Trophoblast cell (in vitro differentiated cells and primary cell): ENCODE measurements around the gene HECW1.

Experiments
- DNase-seq, 2 donors: peaks; one replicate each; pipeline ENCODE4 v3.0.0-alpha.2; 2016
- H2AFZ ChIP-seq: 2 replicates; pipeline ENCODE4 v1.6.1; 2013; ENCODE audit warnings: low read length, moderate library complexity, mild to moderate bottlenecking; ENCODE audit not compliant: insufficient read depth, poor library complexity
- H2AK5ac ChIP-seq: 2 replicates; pipeline ENCODE4 v1.6.1; 2013; ENCODE audit warnings: mild to moderate bottlenecking, low read length
- H2BK120ac ChIP-seq: 2 replicates; pipeline ENCODE4 v1.6.1; 2013; ENCODE audit warnings: low read length, mild to moderate bottlenecking, moderate library complexity; ENCODE audit not compliant: insufficient read depth, poor library complexity
- H2BK12ac ChIP-seq: 2 replicates; pipeline ENCODE4 v1.6.1; 2013; ENCODE audit warnings: mild to moderate bottlenecking, low read length, moderate library complexity
- H2BK5ac ChIP-seq: 2 replicates; pipeline ENCODE4 v1.6.1; 2013; ENCODE audit warnings: low read length, low read depth, moderate library complexity, mild to moderate bottlenecking; ENCODE audit not compliant: poor library complexity
- H3K14ac ChIP-seq: 2 replicates; pipeline ENCODE4 v1.6.1; 2013; ENCODE audit warnings: mild to moderate bottlenecking, low read length
- H3K18ac ChIP-seq: 2 replicates; pipeline ENCODE4 v1.6.1; 2013; ENCODE audit warnings: mild to moderate bottlenecking, low read length
- H3K23ac ChIP-seq: 2 replicates; pipeline ENCODE4 v1.6.1; 2013; ENCODE audit warnings: low read length
- H3K27ac ChIP-seq: 2 replicates; pipeline ENCODE4 v1.5.1; 2013; ENCODE audit warnings: low read depth, mild to moderate bottlenecking, inconsistent platforms, low read length, moderate library complexity
- H3K27me3 ChIP-seq: 2 replicates; pipeline ENCODE4 v1.6.1; 2013; ENCODE audit warnings: inconsistent platforms, mild to moderate bottlenecking, low read length, moderate library complexity; ENCODE audit not compliant: insufficient read depth
- H3K36me3 ChIP-seq, 2 experiments: 1 replicate in 1 of 2; 2 replicates in 1 of 2; pipeline ENCODE4 v1.6.1; 2013; ENCODE audit warnings: low read length in 2 of 2, mild to moderate bottlenecking in 2 of 2, moderate library complexity in 1 of 2; ENCODE audit not compliant: insufficient read depth in 2 of 2, control insufficient read depth in 1 of 2
- H3K4ac ChIP-seq: 2 replicates; pipeline ENCODE4 v1.6.1; 2013; ENCODE audit warnings: low read depth, mild to moderate bottlenecking, low read length, moderate library complexity
- H3K4me1 ChIP-seq, 2 experiments: 1 replicate in 1 of 2; 2 replicates in 1 of 2; pipeline ENCODE4 v1.6.1; 2013; ENCODE audit warnings: low read length in 2 of 2, mild to moderate bottlenecking in 2 of 2, moderate library complexity in 1 of 2; ENCODE audit not compliant: insufficient read depth in 2 of 2, control insufficient read depth in 1 of 2
- H3K4me2 ChIP-seq: 2 replicates; pipeline ENCODE4 v1.6.1; 2013; ENCODE audit warnings: inconsistent platforms, mild to moderate bottlenecking, low read length, moderate library complexity
- H3K4me3 ChIP-seq: 2 replicates; pipeline ENCODE4 v1.5.1; 2013; ENCODE audit warnings: mild to moderate bottlenecking, low read depth, low read length, inconsistent platforms
- H3K79me1 ChIP-seq: one replicate; pipeline ENCODE4 v1.6.1; 2013; ENCODE audit warnings: low read length
- H3K79me2 ChIP-seq: 2 replicates; pipeline ENCODE4 v1.6.1; 2013; ENCODE audit warnings: low read length, mild to moderate bottlenecking; ENCODE audit not compliant: control insufficient read depth, insufficient read depth, poor library complexity
- H3K9ac ChIP-seq: 2 replicates; pipeline ENCODE4 v1.6.1; 2013; ENCODE audit warnings: mild to moderate bottlenecking, low read length
- H3K9me3 ChIP-seq: 2 replicates; pipeline ENCODE4 v1.6.1; 2013; ENCODE audit warnings: low read depth, mild to moderate bottlenecking, control low read depth, inconsistent platforms, low read length; ENCODE audit not compliant: insufficient read depth
- H4K12ac ChIP-seq: 2 replicates; pipeline ENCODE4 v1.6.1; 2013; ENCODE audit warnings: low read depth, mild to moderate bottlenecking, low read length, moderate library complexity
- H4K8ac ChIP-seq: 2 replicates; pipeline ENCODE4 v1.6.1; 2013; ENCODE audit warnings: low read depth, mild to moderate bottlenecking, low read length, moderate library complexity
- H4K91ac ChIP-seq: one replicate; pipeline ENCODE4 v1.6.1; 2013; ENCODE audit warnings: low read depth, mild to moderate bottlenecking, low read length, moderate library complexity
- WGBS: extraction: QIAGEN DNeasy Blood & Tissue Kit; methylation state at CpG from one replicate; pipeline ENCODE4 v1.1.7; 2013; ENCODE audit warnings: missing lambda C conversion rate; ENCODE audit not compliant: insufficient read length, insufficient coverage; ENCODE audit errors: extremely low coverage; 5-methylcytosine and 5-hydroxymethylcytosine counted together

HECW1 gene

GRCh38 chr7:43385856-43386255 lies 273.4 kb downstream of the HECW1 start:
- no peak overlapping the region for H3K27ac ChIP-seq
- H2BK12ac ChIP-seq, result no peak overlapping the region
- no peak overlapping the region for H4K12ac ChIP-seq
- H3K4me2 ChIP-seq, result no peak overlapping the region
- H3K4me3 ChIP-seq, result no peak overlapping the region
- no peak overlapping the region for H2AK5ac ChIP-seq
- no peak overlapping the region for H4K91ac ChIP-seq
- H3K18ac ChIP-seq, result no peak overlapping the region
- no peak overlapping the region for H3K14ac ChIP-seq
- H3K9me3 ChIP-seq, result peaks cover 3% of the 10 kb centered on the region
- no peaks in the 10 kb centered on the region for H3K36me3 ChIP-seq
- H3K79me2 ChIP-seq, result no peaks in the 10 kb centered on the region
- H3K9ac ChIP-seq, result no peak overlapping the region
- no peak overlapping the region for H3K23ac ChIP-seq
- no peaks in the 10 kb centered on the region for H3K79me1 ChIP-seq
- no CpG with 5 or more reads among the region's 2 CpGs for WGBS
- H2BK120ac ChIP-seq, result no peak overlapping the region
- no peak overlapping the region for H4K8ac ChIP-seq
- H3K4me1 ChIP-seq, result no peaks in the 10 kb centered on the region
- no peak overlapping the region for H3K4ac ChIP-seq
- no peak for DNase-seq
- no peak overlapping the region for H2AFZ ChIP-seq
- H2BK5ac ChIP-seq, result no peak overlapping the region
- H3K27me3 ChIP-seq, result no peaks in the 10 kb centered on the region

GRCh38 chr7:43387932-43388331 lies 275.5 kb downstream of the HECW1 start:
- no peak overlapping the region for H4K8ac ChIP-seq
- peaks cover 3% of the 10 kb centered on the region for H3K9me3 ChIP-seq
- H3K23ac ChIP-seq, result no peak overlapping the region
- no peak overlapping the region for H3K4ac ChIP-seq
- no peak overlapping the region for H2BK12ac ChIP-seq
- H2AFZ ChIP-seq, result no peak overlapping the region
- H4K12ac ChIP-seq, result no peak overlapping the region
- H3K27me3 ChIP-seq, result no peaks in the 10 kb centered on the region
- H3K4me2 ChIP-seq, result no peak overlapping the region
- H2AK5ac ChIP-seq, result no peak overlapping the region
- H2BK5ac ChIP-seq, result no peak overlapping the region
- no peaks in the 10 kb centered on the region for H3K4me1 ChIP-seq
- H3K79me2 ChIP-seq, result no peaks in the 10 kb centered on the region
- no peak overlapping the region for H3K9ac ChIP-seq
- H4K91ac ChIP-seq, result no peak overlapping the region
- no CpG with 5 or more reads among the region's 3 CpGs for WGBS
- no peak for DNase-seq
- no peak overlapping the region for H3K27ac ChIP-seq
- H3K4me3 ChIP-seq, result no peak overlapping the region
- no peak overlapping the region for H3K18ac ChIP-seq
- H2BK120ac ChIP-seq, result no peak overlapping the region
- no peak overlapping the region for H3K14ac ChIP-seq
- no peaks in the 10 kb centered on the region for H3K36me3 ChIP-seq
- no peaks in the 10 kb centered on the region for H3K79me1 ChIP-seq

- DNase-seq, result no peak
- Histone ChIP-seq H2AFZ (no peak overlapping the region), H3K27ac (no peak overlapping the region), H3K4ac (no peak overlapping the region), H2AK5ac (no peak overlapping the region), H2BK5ac (no peak overlapping the region), H2BK12ac (no peak overlapping the region), H3K18ac (no peak overlapping the region), H3K4me1 (no peaks in the 10 kb centered on the region), H3K9ac (no peak overlapping the region), H3K4me3 (no peak overlapping the region), H2BK120ac (no peak overlapping the region), H3K23ac (no peak overlapping the region), H3K4me2 (no peak overlapping the region), H3K36me3 (no peaks in the 10 kb centered on the region), H4K12ac (no peak overlapping the region), H3K79me2 (no peaks in the 10 kb centered on the region), H3K14ac (no peak overlapping the region), H4K8ac (no peak overlapping the region), H3K9me3 (peaks cover 3% of the 10 kb centered on the region), H3K79me1 (no peaks in the 10 kb centered on the region), H3K27me3 (no peaks in the 10 kb centered on the region), H4K91ac (no peak overlapping the region)
- no CpG with 5 or more reads among the region's 1 CpG for WGBS
Observed at GRCh38 chr7:43390576-43390975, 278.1 kb downstream of the HECW1 start.

GRCh38 chr7:43391518-43391917 lies 279.1 kb downstream of the HECW1 start:
- no peak for DNase-seq
- Histone ChIP-seq H2BK12ac (no peak overlapping the region), H3K14ac (no peak overlapping the region), H3K79me1 (no peaks in the 10 kb centered on the region), H3K9ac (no peak overlapping the region), H2BK5ac (no peak overlapping the region), H3K36me3 (no peaks in the 10 kb centered on the region), H3K27ac (no peak overlapping the region), H3K4ac (no peak overlapping the region), H2BK120ac (no peak overlapping the region), H3K9me3 (no peaks in the 10 kb centered on the region), H3K4me3 (no peak overlapping the region), H3K4me1 (no peaks in the 10 kb centered on the region), H4K12ac (no peak overlapping the region), H4K91ac (no peak overlapping the region), H2AK5ac (no peak overlapping the region), H3K27me3 (no peaks in the 10 kb centered on the region), H3K23ac (no peak overlapping the region), H3K79me2 (no peaks in the 10 kb centered on the region), H2AFZ (no peak overlapping the region), H4K8ac (no peak overlapping the region), H3K18ac (no peak overlapping the region), H3K4me2 (no peak overlapping the region)
- WGBS, result no CpG with 5 or more reads among the region's 1 CpG
